ENCODE measurements around the gene IQSEC3.
A peak's percentile ranks its signal among the peaks of the same experiment; 100 is the strongest.

IQSEC3 gene

GRCh38 chr12:138898-139534, 72.4 kb downstream of the IQSEC3 start:
- WGBS, result 30% methylated on average over 23 of the region's 49 CpGs
- H2AK5ac ChIP-seq (ENCODE audit: low read length, severe bottlenecking), result no peak overlapping the region
- DNase-seq, result no peak
- H3K27ac ChIP-seq (ENCODE audit: low read length, poor library complexity, severe bottlenecking), result no peak overlapping the region
- H2AFZ ChIP-seq (ENCODE audit: low read depth, low read length), result no peak overlapping the region
- peak overlapping the region; percentile 26 to 54 for H3K4me3 ChIP-seq (ENCODE audit: insufficient read depth in 1 of 2, low read depth in 1 of 2, low read length in 2 of 2)
- peak overlapping the region in 1 of 2 experiments; percentile 15 for H3K14ac ChIP-seq (ENCODE audit: low read length in 2 of 2)
- no peak overlapping the region for H3K23ac ChIP-seq (ENCODE audit: low read length in 2 of 2)
- H2BK12ac ChIP-seq (ENCODE audit: low read length in 2 of 2), result no peak overlapping the region
- no peaks in the 10 kb centered on the region for H3K36me3 ChIP-seq (ENCODE audit: control insufficient read depth in 1 of 2, insufficient read depth in 2 of 2, low read depth in 1 of 2, low read length in 2 of 2)
- no peak overlapping the region for H4K8ac ChIP-seq (ENCODE audit: low read length)
- no peak overlapping the region for H2BK5ac ChIP-seq (ENCODE audit: low read depth, low read length, poor library complexity, severe bottlenecking)
- H2BK120ac ChIP-seq (ENCODE audit: low read depth, low read length), result no peak overlapping the region
- no peaks in the 10 kb centered on the region for H3K79me1 ChIP-seq (replicated peaks; ENCODE audit: low read length, poor library complexity, severe bottlenecking)
- no peak overlapping the region for H4K91ac ChIP-seq (ENCODE audit: low read length)
- no peaks in the 10 kb centered on the region for H3K9me3 ChIP-seq (ENCODE audit: control insufficient read depth, low read length)
- H2BK15ac ChIP-seq (ENCODE audit: low read depth, poor library complexity, severe bottlenecking), result no peak overlapping the region
- H3K9ac ChIP-seq (ENCODE audit: low read length), result peak overlapping the region; percentile 27
- H3K4me1 ChIP-seq (ENCODE audit: control insufficient read depth, insufficient read depth, low read depth, low read length), result peaks cover 17% of the 10 kb centered on the region
- no peak overlapping the region for H3K18ac ChIP-seq (ENCODE audit: low read depth in 1 of 2, low read length in 2 of 2)
- H3K4me2 ChIP-seq (ENCODE audit: low read length, poor library complexity, severe bottlenecking), result no peak overlapping the region
- peaks cover 49 to 80% of the 10 kb centered on the region in 2 experiments for H3K27me3 ChIP-seq (ENCODE audit: control insufficient read depth in 1 of 2, insufficient read depth in 1 of 2, low read length in 2 of 2)
- no peak overlapping the region for H3K4ac ChIP-seq (ENCODE audit: low read depth in 1 of 2, low read length in 2 of 2)

GRCh38 chr12:139585-139984, 73.0 kb downstream of the IQSEC3 start:
- no peak overlapping the region for H3K14ac ChIP-seq (ENCODE audit: low read length in 2 of 2)
- no peaks in the 10 kb centered on the region for H3K36me3 ChIP-seq (ENCODE audit: control insufficient read depth in 1 of 2, insufficient read depth in 2 of 2, low read depth in 1 of 2, low read length in 2 of 2)
- H3K27ac ChIP-seq (ENCODE audit: low read length, poor library complexity, severe bottlenecking), result no peak overlapping the region
- no peak overlapping the region for H3K18ac ChIP-seq (ENCODE audit: low read depth in 1 of 2, low read length in 2 of 2)
- no peaks in the 10 kb centered on the region for H3K79me1 ChIP-seq (replicated peaks; ENCODE audit: low read length, poor library complexity, severe bottlenecking)
- H2BK12ac ChIP-seq (ENCODE audit: low read length in 2 of 2), result no peak overlapping the region
- WGBS, result 6% methylated on average over 14 of the region's 14 CpGs
- no peak overlapping the region for H3K23ac ChIP-seq (ENCODE audit: low read length in 2 of 2)
- no peak overlapping the region for H3K4ac ChIP-seq (ENCODE audit: low read depth in 1 of 2, low read length in 2 of 2)
- H3K27me3 ChIP-seq (ENCODE audit: control insufficient read depth in 1 of 2, insufficient read depth in 1 of 2, low read length in 2 of 2), result peaks cover 49 to 76% of the 10 kb centered on the region in 2 experiments
- H4K91ac ChIP-seq (ENCODE audit: low read length), result no peak overlapping the region
- no peak for DNase-seq
- H3K9me3 ChIP-seq (ENCODE audit: control insufficient read depth, low read length), result no peaks in the 10 kb centered on the region
- no peak overlapping the region for H2AK5ac ChIP-seq (ENCODE audit: low read length, severe bottlenecking)
- peak overlapping the region in 1 of 2 experiments; percentile 54 for H3K4me3 ChIP-seq (ENCODE audit: insufficient read depth in 1 of 2, low read depth in 1 of 2, low read length in 2 of 2)
- no peak overlapping the region for H4K8ac ChIP-seq (ENCODE audit: low read length)
- no peak overlapping the region for H2BK15ac ChIP-seq (ENCODE audit: low read depth, poor library complexity, severe bottlenecking)
- no peak overlapping the region for H2BK120ac ChIP-seq (ENCODE audit: low read depth, low read length)
- H3K9ac ChIP-seq (ENCODE audit: low read length), result peak overlapping the region; percentile 27
- no peak overlapping the region for H2BK5ac ChIP-seq (ENCODE audit: low read depth, low read length, poor library complexity, severe bottlenecking)
- no peak overlapping the region for H2AFZ ChIP-seq (ENCODE audit: low read depth, low read length)
- no peak overlapping the region for H3K4me2 ChIP-seq (ENCODE audit: low read length, poor library complexity, severe bottlenecking)
- H3K4me1 ChIP-seq (ENCODE audit: control insufficient read depth, insufficient read depth, low read depth, low read length), result peaks cover 18% of the 10 kb centered on the region

GRCh38 chr12:140162-140561, 73.6 kb downstream of the IQSEC3 start:
- Histone ChIP-seq H3K18ac (ENCODE audit: low read depth in 1 of 2, low read length in 2 of 2) (no peak overlapping the region), H4K91ac (ENCODE audit: low read length) (no peak overlapping the region), H3K27me3 (ENCODE audit: control insufficient read depth in 1 of 2, insufficient read depth in 1 of 2, low read length in 2 of 2) (peaks cover 49 to 74% of the 10 kb centered on the region in 2 experiments), H3K27ac (ENCODE audit: low read length, poor library complexity, severe bottlenecking) (no peak overlapping the region), H3K4ac (ENCODE audit: low read depth in 1 of 2, low read length in 2 of 2) (no peak overlapping the region), H2BK15ac (ENCODE audit: low read depth, poor library complexity, severe bottlenecking) (no peak overlapping the region), H3K14ac (ENCODE audit: low read length in 2 of 2) (no peak overlapping the region), H3K9me3 (ENCODE audit: control insufficient read depth, low read length) (no peaks in the 10 kb centered on the region), H3K9ac (ENCODE audit: low read length) (no peak overlapping the region), H2BK5ac (ENCODE audit: low read depth, low read length, poor library complexity, severe bottlenecking) (no peak overlapping the region), H2BK120ac (ENCODE audit: low read depth, low read length) (no peak overlapping the region), H3K36me3 (ENCODE audit: control insufficient read depth in 1 of 2, insufficient read depth in 2 of 2, low read depth in 1 of 2, low read length in 2 of 2) (no peaks in the 10 kb centered on the region), H4K8ac (ENCODE audit: low read length) (no peak overlapping the region), H2AK5ac (ENCODE audit: low read length, severe bottlenecking) (no peak overlapping the region), H3K23ac (ENCODE audit: low read length in 2 of 2) (no peak overlapping the region), H3K4me2 (ENCODE audit: low read length, poor library complexity, severe bottlenecking) (no peak overlapping the region), H3K4me1 (ENCODE audit: control insufficient read depth, insufficient read depth, low read depth, low read length) (peaks cover 18% of the 10 kb centered on the region), H2BK12ac (ENCODE audit: low read length in 2 of 2) (no peak overlapping the region), H2AFZ (ENCODE audit: low read depth, low read length) (no peak overlapping the region), H3K4me3 (ENCODE audit: insufficient read depth in 1 of 2, low read depth in 1 of 2, low read length in 2 of 2) (no peak overlapping the region), H3K79me1 (replicated peaks; ENCODE audit: low read length, poor library complexity, severe bottlenecking) (no peaks in the 10 kb centered on the region)
- DNase-seq, result no peak
- WGBS, result 74% methylated on average over 5 of the region's 5 CpGs

GRCh38 chr12:143964-144649, 77.5 kb downstream of the IQSEC3 start:
- 71% methylated on average over 18 of the region's 19 CpGs for WGBS

More at GRCh38 chr12:143964-144649, 77.5 kb downstream of the IQSEC3 start:
- Histone ChIP-seq H4K8ac (ENCODE audit: low read length) (no peak overlapping the region), H3K36me3 (ENCODE audit: control insufficient read depth in 1 of 2, insufficient read depth in 2 of 2, low read depth in 1 of 2, low read length in 2 of 2) (no peaks in the 10 kb centered on the region), H3K4me1 (ENCODE audit: control insufficient read depth, insufficient read depth, low read depth, low read length) (peaks cover 20% of the 10 kb centered on the region), H3K9me3 (ENCODE audit: control insufficient read depth, low read length) (no peaks in the 10 kb centered on the region), H2AK5ac (ENCODE audit: low read length, severe bottlenecking) (no peak overlapping the region), H2BK120ac (ENCODE audit: low read depth, low read length) (no peak overlapping the region), H3K18ac (ENCODE audit: low read depth in 1 of 2, low read length in 2 of 2) (no peak overlapping the region), H3K23ac (ENCODE audit: low read length in 2 of 2) (no peak overlapping the region), H3K27ac (ENCODE audit: low read length, poor library complexity, severe bottlenecking) (no peak overlapping the region), H3K27me3 (ENCODE audit: control insufficient read depth in 1 of 2, insufficient read depth in 1 of 2, low read length in 2 of 2) (peaks cover 39 to 73% of the 10 kb centered on the region in 2 experiments), H3K4me2 (ENCODE audit: low read length, poor library complexity, severe bottlenecking) (no peak overlapping the region), H3K4ac (ENCODE audit: low read depth in 1 of 2, low read length in 2 of 2) (no peak overlapping the region), H2AFZ (ENCODE audit: low read depth, low read length) (no peak overlapping the region), H2BK12ac (ENCODE audit: low read length in 2 of 2) (no peak overlapping the region), H3K4me3 (ENCODE audit: insufficient read depth in 1 of 2, low read depth in 1 of 2, low read length in 2 of 2) (no peak overlapping the region), H3K14ac (ENCODE audit: low read length in 2 of 2) (no peak overlapping the region), H4K91ac (ENCODE audit: low read length) (no peak overlapping the region), H3K79me1 (replicated peaks; ENCODE audit: low read length, poor library complexity, severe bottlenecking) (no peaks in the 10 kb centered on the region), H3K9ac (ENCODE audit: low read length) (no peak overlapping the region), H2BK5ac (ENCODE audit: low read depth, low read length, poor library complexity, severe bottlenecking) (no peak overlapping the region), H2BK15ac (ENCODE audit: low read depth, poor library complexity, severe bottlenecking) (no peak overlapping the region)
- DNase-seq, result no peak
